GM23248 (cell line): ENCODE measurements around the gene PPP2R5A. TPM values are rescaled to one million over a fixed set of nuclear protein-coding genes. Genes with fewer than 3 reads are reported as not detected.
A peak's percentile ranks its signal among the peaks of the same experiment; 100 is the strongest.

Source experiments
- DNase-seq: peaks from one replicate; pipeline ENCODE4 v3.0.0-alpha.2; 2015
- H2AFZ ChIP-seq: fragments of 200-600 bp; sonication (generic); 2 replicates; pipeline ENCODE4 v1.6.1; 2016; ENCODE audit warnings: antibody characterized with exemption
- H3F3A ChIP-seq: fragments of 200-600 bp; sonication (generic); 2 replicates; pipeline ENCODE4 v1.6.1; 2016; ENCODE audit warnings: mild to moderate bottlenecking, antibody characterized with exemption, mixed run types; ENCODE audit not compliant: insufficient read depth
- H3K27ac ChIP-seq: fragments of 200-600 bp; sonication (generic); 2 replicates; pipeline ENCODE4 v1.5.1; 2016; ENCODE audit warnings: mild to moderate bottlenecking
- H3K27me3 ChIP-seq: fragments of 200-600 bp; sonication (generic); replicated peaks from 2 replicates; pipeline ENCODE4 v1.6.1; 2016; ENCODE audit warnings: mild to moderate bottlenecking; ENCODE audit not compliant: insufficient read depth
- H3K36me3 ChIP-seq: fragments of 200-600 bp; sonication (generic); 2 replicates; pipeline ENCODE4 v1.6.1; 2016; ENCODE audit warnings: low read depth, mild to moderate bottlenecking
- H3K4me1 ChIP-seq: fragments of 200-600 bp; sonication (generic); 2 replicates; pipeline ENCODE4 v1.6.1; 2016; ENCODE audit warnings: mild to moderate bottlenecking; ENCODE audit not compliant: insufficient read depth
- H3K4me2 ChIP-seq: fragments of 200-600 bp; sonication (generic); one replicate; pipeline ENCODE4 v1.6.1; 2016; ENCODE audit warnings: mild to moderate bottlenecking; ENCODE audit not compliant: unreplicated experiment
- H3K4me3 ChIP-seq: fragments of 200-600 bp; sonication (generic); 2 replicates; pipeline ENCODE4 v1.5.1; 2016; ENCODE audit warnings: mild to moderate bottlenecking
- H3K79me2 ChIP-seq: fragments of 200-600 bp; sonication (generic); 2 replicates; pipeline ENCODE4 v1.6.1; 2016; ENCODE audit warnings: mild to moderate bottlenecking; ENCODE audit not compliant: insufficient read depth
- H3K9ac ChIP-seq: fragments of 200-600 bp; sonication (generic); 2 replicates; pipeline ENCODE4 v1.6.1; 2016; ENCODE audit warnings: mild to moderate bottlenecking
- H3K9me2 ChIP-seq: fragments of 200-600 bp; sonication (generic); 2 replicates; pipeline ENCODE4 v1.6.1; 2016; ENCODE audit warnings: mixed run types, mild to moderate bottlenecking, moderate library complexity; ENCODE audit not compliant: insufficient read depth
- H3K9me3 ChIP-seq: fragments of 200-600 bp; sonication (generic); one replicate; pipeline ENCODE4 v1.6.1; 2017; ENCODE audit warnings: low read depth
- H4K20me1 ChIP-seq: fragments of 200-600 bp; sonication (generic); 2 replicates; pipeline ENCODE4 v1.6.0; 2016; ENCODE audit not compliant: insufficient read depth
- EZH2 ChIP-seq: fragments of 200-600 bp; sonication (generic); IDR thresholded peaks from 2 replicates; pipeline ENCODE4 v1.6.1; 2018; ENCODE audit warnings: antibody characterized with exemption, mild to moderate bottlenecking; ENCODE audit not compliant: insufficient read depth, poor library complexity, severe bottlenecking
- EZH2phosphoT487 ChIP-seq: fragments of 200-600 bp; sonication (generic); IDR thresholded peaks from 2 replicates; pipeline ENCODE4 v1.6.1; 2018; ENCODE audit warnings: antibody characterized with exemption, moderate library complexity, mild to moderate bottlenecking, low read depth; ENCODE audit not compliant: insufficient read depth
- WGBS, 2 experiments: methylation state at CpG; one replicate each; pipeline ENCODE4 v1.1.6; 2015 to 2017; ENCODE audit warnings: low lambda C conversion rate in 2 of 2, low coverage in 1 of 2; ENCODE audit errors: missing lambda C conversion rate in 2 of 2; 5-methylcytosine and 5-hydroxymethylcytosine counted together
- in situ Hi-C: fragments of 300-500 bp; cut with MboI; formaldehyde crosslinking; loops from 2 replicates; pipeline ENCODE4 v1.15.0; 2020
- polyA plus RNA-seq: library from polyadenylated mRNA; unstranded; fragments of >200 nt; fragmentation: Nextera tagmentation; extraction: Ambion mirVana; gene quantifications from 2 replicates; pipeline ENCODE4 v1.2.1, GENCODE V29; 2016
- total RNA-seq: library from RNA; depleted of rRNA; stranded (reverse); fragments of >200 nt; shearing (Covaris generic); gene quantifications from 2 replicates; pipeline ENCODE4 v1.2.3, GENCODE V29; 2014

Gene PPP2R5A
- total and polyA plus RNA-seq, 2 experiments from 2014 or later, result 13.9 to 31.7 TPM

DNA sequence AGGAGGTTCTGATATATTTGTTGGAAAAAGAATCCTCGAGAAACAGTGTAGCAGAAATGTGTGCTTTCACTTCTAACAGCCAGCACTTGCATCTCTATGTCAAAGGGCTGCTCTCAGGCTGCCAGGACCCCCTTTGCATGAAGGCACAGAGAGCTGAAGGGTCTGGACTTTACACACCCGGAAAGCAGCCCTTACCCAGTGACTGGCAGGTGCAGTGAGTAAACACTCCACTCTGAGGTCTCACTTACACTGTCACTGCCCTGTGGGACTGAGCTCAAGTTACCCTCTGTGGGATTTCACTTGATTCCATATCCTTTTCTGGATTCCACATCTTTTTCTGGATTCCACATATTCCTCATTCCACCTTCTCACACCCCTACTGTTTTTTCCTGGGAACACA is 40.8 kb upstream of the PPP2R5A start:
- no peak overlapping the region for H3K9ac ChIP-seq
- no peaks in the 10 kb centered on the region for H3K79me2 ChIP-seq
- no peaks in the 10 kb centered on the region for H3K27me3 ChIP-seq
- in situ Hi-C loops, result no loop called here
- no peak overlapping the region for H2AFZ ChIP-seq
- H3F3A ChIP-seq, result no peaks in the 10 kb centered on the region
- 65 to 69% methylated on average over 2 of the region's 2 CpGs for WGBS, 2 experiments
- H3K4me1 ChIP-seq, result no peaks in the 10 kb centered on the region
- DNase-seq, result no peak
- H3K4me3 ChIP-seq, result no peak overlapping the region
- H3K36me3 ChIP-seq, result no peaks in the 10 kb centered on the region
- no peaks in the 10 kb centered on the region for H3K9me3 ChIP-seq
- no peaks in the 10 kb centered on the region for H3K9me2 ChIP-seq
- H4K20me1 ChIP-seq, result no peaks in the 10 kb centered on the region
- H3K27ac ChIP-seq, result no peak overlapping the region
- no peak for TF ChIP-seq EZH2phosphoT487
- no peak for TF ChIP-seq EZH2
- H3K4me2 ChIP-seq, result no peak overlapping the region

DNA sequence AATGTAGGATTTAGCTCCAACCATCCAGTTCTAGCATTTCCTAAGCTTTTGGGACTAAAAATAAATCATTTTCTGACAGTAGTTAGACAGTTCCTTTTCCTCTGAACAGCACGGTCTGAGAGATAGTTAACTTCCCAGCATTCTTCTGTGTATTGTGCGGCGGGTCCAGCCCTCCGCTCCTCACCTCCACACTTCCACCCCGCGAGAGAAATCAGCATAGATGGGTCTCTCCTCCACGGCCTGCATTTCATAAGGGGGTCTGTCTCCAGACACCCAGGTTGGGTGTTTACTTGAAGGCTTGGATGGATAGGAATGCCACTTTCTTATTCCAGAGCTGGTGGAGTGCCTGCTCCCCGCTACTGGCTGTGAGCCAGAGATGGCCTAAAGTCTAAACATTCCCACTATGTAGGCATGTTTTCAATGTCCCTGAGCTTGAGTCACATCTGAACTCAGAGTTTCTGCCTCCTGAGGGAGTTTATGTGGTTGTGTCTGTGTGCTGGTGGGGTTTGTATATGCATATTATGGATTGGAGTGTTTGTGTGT is 38.0 kb upstream of the PPP2R5A start:
- peak; percentile 54 for DNase-seq
- Histone ChIP-seq H3K4me1 (no peaks in the 10 kb centered on the region), H3K9me3 (no peaks in the 10 kb centered on the region), H4K20me1 (no peaks in the 10 kb centered on the region), H3F3A (no peaks in the 10 kb centered on the region), H3K27me3 (no peaks in the 10 kb centered on the region), H3K4me3 (no peak overlapping the region), H3K9me2 (no peaks in the 10 kb centered on the region), H3K79me2 (no peaks in the 10 kb centered on the region), H3K4me2 (no peak overlapping the region), H2AFZ (no peak overlapping the region), H3K36me3 (no peaks in the 10 kb centered on the region), H3K27ac (no peak overlapping the region), H3K9ac (no peak overlapping the region)
- in situ Hi-C loops, result no loop called here
- TF ChIP-seq EZH2 (no peak), EZH2phosphoT487 (no peak)
- WGBS, 2 experiments, result 78 to 80% methylated on average over 8 of the region's 8 CpGs

DNA sequence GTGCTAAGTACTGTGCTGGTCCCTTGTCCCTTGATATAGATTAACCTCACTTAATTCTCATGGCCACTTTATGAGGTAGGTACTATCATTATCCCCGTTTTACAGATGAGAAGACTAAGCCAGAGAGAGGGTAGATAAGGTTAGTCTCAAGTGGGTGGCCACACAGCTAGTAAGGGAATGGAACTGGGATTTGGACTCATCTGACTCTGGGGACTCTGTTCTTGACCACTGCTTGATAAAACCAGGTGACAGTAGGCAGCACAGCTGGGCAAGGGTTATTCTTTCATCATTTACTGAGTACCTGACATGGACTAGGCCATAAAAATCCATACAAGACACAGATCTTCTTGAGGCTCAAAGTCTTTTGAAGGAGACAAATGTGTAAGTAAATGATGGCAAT is 37.2 kb upstream of the PPP2R5A start:
- H3K4me2 ChIP-seq, result no peak overlapping the region
- H4K20me1 ChIP-seq, result no peaks in the 10 kb centered on the region
- 65 to 70% methylated on average over 1 of the region's 1 CpG for WGBS, 2 experiments
- in situ Hi-C loops, result no loop called here
- DNase-seq, result no peak
- H3K27ac ChIP-seq, result no peak overlapping the region
- no peaks in the 10 kb centered on the region for H3K27me3 ChIP-seq
- H3K79me2 ChIP-seq, result no peaks in the 10 kb centered on the region
- H3K9me3 ChIP-seq, result no peaks in the 10 kb centered on the region
- no peaks in the 10 kb centered on the region for H3K4me1 ChIP-seq
- TF ChIP-seq EZH2phosphoT487 (no peak), EZH2 (no peak)
- no peak overlapping the region for H3K4me3 ChIP-seq
- H3K36me3 ChIP-seq, result no peaks in the 10 kb centered on the region
- H3F3A ChIP-seq, result no peaks in the 10 kb centered on the region
- no peaks in the 10 kb centered on the region for H3K9me2 ChIP-seq
- no peak overlapping the region for H3K9ac ChIP-seq
- H2AFZ ChIP-seq, result no peak overlapping the region

DNA sequence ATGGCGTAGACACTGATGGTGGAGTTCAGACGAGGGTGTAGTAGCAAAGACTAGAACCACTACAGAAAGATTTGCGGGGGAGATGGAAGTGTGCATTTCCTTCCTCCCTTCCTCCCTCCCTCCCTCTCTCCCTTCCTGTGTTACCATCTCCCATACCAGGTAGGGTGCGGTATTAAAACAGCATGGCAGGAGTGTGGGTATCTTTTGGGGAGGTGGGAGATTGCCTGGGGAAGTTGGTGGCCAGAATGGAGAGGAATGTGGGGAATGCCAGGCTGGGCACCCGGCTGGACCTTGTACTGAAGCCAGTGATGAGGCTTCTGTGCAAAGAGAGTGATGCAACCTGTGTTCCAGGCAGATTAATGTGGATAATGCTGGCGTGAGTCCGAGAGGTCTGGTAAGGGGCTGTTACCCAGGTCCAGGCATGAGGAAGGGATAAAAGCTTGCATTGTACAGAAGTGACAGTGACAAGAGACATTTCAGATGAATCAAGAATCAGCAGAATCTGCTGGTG is 30.3 kb upstream of the PPP2R5A start:
- peak; percentile 17 for DNase-seq
- in situ Hi-C loops, result no loop called here
- no peaks in the 10 kb centered on the region for H3K4me1 ChIP-seq
- no peak overlapping the region for H3K4me2 ChIP-seq
- no peak overlapping the region for H3K4me3 ChIP-seq
- H3F3A ChIP-seq, result no peaks in the 10 kb centered on the region
- no peak overlapping the region for H3K9ac ChIP-seq
- no peaks in the 10 kb centered on the region for H3K9me3 ChIP-seq
- no peak overlapping the region for H3K27ac ChIP-seq
- H3K79me2 ChIP-seq, result no peaks in the 10 kb centered on the region
- no peaks in the 10 kb centered on the region for H3K36me3 ChIP-seq
- WGBS, 2 experiments, result 65 to 71% methylated on average over 7 of the region's 7 CpGs
- no peak for TF ChIP-seq EZH2phosphoT487
- no peak for TF ChIP-seq EZH2
- no peaks in the 10 kb centered on the region for H4K20me1 ChIP-seq
- no peaks in the 10 kb centered on the region for H3K27me3 ChIP-seq
- no peak overlapping the region for H2AFZ ChIP-seq
- no peaks in the 10 kb centered on the region for H3K9me2 ChIP-seq

DNA sequence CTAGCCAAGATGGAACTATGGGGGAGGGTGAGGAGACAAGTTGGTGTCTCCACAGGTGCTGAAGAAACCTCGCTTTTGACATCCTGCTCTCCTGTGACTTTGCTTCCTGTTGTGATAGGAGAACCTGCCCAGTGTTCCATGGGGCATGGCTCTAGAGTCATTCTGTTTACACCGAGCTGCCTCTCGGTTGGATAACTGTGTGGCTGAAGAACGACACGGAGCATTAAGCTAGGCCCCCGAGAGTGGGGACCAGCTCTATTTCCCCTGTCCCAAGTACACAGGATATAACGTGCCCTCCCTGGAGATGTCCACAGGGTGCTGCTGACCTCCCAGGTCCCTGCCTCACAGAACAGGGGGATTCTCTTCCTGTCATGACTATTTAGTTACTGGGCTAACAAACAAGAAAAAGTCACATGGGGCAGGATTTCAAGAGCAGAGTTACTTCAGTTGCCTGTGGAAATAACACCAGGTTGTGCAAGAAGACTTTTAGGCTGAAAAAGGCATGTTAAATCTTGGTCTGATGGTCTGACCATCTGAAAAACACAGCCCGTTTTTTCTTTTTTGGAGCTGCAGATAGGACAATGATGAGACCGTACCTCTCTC is 29.4 kb upstream of the PPP2R5A start:
- TF ChIP-seq EZH2phosphoT487 (no peak), EZH2 (no peak)
- Histone ChIP-seq H3K4me1 (no peaks in the 10 kb centered on the region), H3K9ac (no peak overlapping the region), H3K27me3 (no peaks in the 10 kb centered on the region), H4K20me1 (no peaks in the 10 kb centered on the region), H3K36me3 (no peaks in the 10 kb centered on the region), H3K9me3 (no peaks in the 10 kb centered on the region), H3K4me2 (no peak overlapping the region), H2AFZ (no peak overlapping the region), H3K79me2 (no peaks in the 10 kb centered on the region), H3K27ac (no peak overlapping the region), H3K4me3 (no peak overlapping the region), H3F3A (no peaks in the 10 kb centered on the region), H3K9me2 (no peaks in the 10 kb centered on the region)
- DNase-seq, result no peak
- in situ Hi-C loops, result no loop called here
- WGBS, 2 experiments, result 80 to 85% methylated on average over 9 of the region's 9 CpGs
